Esophagus squamous epithelium (tissue), 4 donors: ENCODE measurements around the gene ATP5F1A.

Experiments
- POLR2A ChIP-seq, 4 donors: fragments of 450-650 bp; IDR thresholded peaks; one replicate each; pipeline ENCODE4 v1.6.1; 2017; ENCODE audit warnings: antibody characterized with exemption in 4 of 4, mild to moderate bottlenecking in 4 of 4, moderate library complexity in 3 of 4
- TF ChIP-seq, protein P1 (sequence below), 6 experiments: fragments of 450-650 bp in 4 of 6; fragments of 200-600 bp in 2 of 6; sonication (generic) in 2 of 6; IDR thresholded peaks; one replicate each; pipeline ENCODE4 v1.5.1; 2016 to 2019; ENCODE audit warnings: antibody characterized with exemption in 6 of 6, mild to moderate bottlenecking in 4 of 6, moderate library complexity in 4 of 6

DNA sequence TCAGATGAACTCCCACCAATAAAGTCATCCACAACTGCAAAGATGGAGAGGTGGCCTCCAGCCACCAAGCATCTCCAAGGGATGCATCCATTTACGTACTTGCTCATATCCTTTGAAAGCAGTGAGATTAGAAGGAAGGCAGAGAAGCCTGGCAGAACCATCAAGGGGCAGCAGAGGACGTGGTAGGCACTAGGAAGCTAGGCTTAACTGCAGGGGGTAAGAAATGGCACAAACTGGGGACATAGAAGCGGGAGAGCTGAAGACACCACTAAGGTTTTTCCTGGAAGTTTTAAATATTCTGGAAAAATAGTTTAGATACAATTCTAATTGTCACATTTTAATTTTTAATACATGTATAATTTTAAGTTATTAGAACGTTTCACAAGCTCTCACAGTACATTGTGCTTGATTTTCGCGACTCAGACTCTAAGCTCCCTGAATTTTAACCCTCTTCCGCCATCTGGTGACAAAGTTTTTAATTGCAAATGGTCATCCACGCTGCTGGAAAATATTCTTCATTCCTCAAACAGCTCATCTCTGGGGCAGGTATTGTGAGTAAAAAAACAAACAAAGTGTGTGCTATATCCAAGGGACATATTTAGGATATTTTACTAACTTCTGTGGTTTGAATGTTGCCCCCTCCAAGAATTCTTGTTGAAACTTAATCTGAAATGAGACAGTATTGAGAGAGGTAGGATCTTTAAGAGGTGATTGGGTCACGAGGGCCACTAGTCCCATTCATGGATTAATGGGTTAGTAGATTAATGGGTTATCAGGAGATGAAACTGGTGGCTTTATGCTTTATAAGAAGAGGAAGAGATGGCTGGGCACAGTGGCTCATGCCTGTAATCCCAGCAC is 24.4 kb downstream of the ATP5F1A start:
- TF ChIP-seq, protein P1, sequence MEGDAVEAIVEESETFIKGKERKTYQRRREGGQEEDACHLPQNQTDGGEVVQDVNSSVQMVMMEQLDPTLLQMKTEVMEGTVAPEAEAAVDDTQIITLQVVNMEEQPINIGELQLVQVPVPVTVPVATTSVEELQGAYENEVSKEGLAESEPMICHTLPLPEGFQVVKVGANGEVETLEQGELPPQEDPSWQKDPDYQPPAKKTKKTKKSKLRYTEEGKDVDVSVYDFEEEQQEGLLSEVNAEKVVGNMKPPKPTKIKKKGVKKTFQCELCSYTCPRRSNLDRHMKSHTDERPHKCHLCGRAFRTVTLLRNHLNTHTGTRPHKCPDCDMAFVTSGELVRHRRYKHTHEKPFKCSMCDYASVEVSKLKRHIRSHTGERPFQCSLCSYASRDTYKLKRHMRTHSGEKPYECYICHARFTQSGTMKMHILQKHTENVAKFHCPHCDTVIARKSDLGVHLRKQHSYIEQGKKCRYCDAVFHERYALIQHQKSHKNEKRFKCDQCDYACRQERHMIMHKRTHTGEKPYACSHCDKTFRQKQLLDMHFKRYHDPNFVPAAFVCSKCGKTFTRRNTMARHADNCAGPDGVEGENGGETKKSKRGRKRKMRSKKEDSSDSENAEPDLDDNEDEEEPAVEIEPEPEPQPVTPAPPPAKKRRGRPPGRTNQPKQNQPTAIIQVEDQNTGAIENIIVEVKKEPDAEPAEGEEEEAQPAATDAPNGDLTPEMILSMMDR (IDR thresholded peaks at IDR 0.05): peak; percentile 25 to 76 (median 64)
- TF ChIP-seq POLR2A (IDR thresholded peaks at IDR 0.05): no peak
